ENCODE results near the gene ZBTB7C. TPM values are rescaled to one million over a fixed set of nuclear protein-coding genes. Genes with fewer than 3 reads are reported as not detected.

The ZBTB7C gene
- total RNA-seq, 2 experiments from 2014 or later = 0.05 TPM; not detected in 1

DNA sequence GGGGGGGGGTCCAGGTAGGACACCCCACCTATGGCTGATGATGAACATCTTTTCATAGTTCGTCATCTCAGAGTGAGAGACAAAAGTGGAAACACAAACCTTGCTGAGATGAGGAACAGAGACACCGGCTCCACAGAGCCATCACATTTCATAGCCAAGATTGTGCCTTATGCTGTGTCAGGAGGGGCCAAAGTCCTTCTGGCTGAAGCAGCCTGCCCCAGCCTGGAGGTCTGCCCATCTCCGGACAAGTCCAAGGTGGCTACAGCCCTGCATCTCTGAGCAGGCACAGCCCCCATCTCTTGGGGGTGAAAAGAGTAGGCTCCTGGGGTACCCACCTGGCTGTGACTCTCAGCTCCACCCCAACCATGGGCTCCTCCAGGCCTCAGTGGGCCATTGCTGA, 70.3 kb downstream of the ZBTB7C start:
- peaks cover 3% of the 10 kb centered on the region for H3K27me3 Mint-ChIP-seq
- intact Hi-C loops (cut with micrococcal nuclease) = no loop called here
- no peaks in the 10 kb centered on the region for H3K36me3 Mint-ChIP-seq
- CTCF ChIA-PET = no interaction called here
- POLR2A ChIA-PET = no interaction called here
- no peaks in the 10 kb centered on the region for H3K4me1 Mint-ChIP-seq (ENCODE audit: low read depth)
- DNase-seq = no peak
- no peaks in the 10 kb centered on the region for H3K9me3 Mint-ChIP-seq
- no peak overlapping the region for H3K4me3 Mint-ChIP-seq
- no peak overlapping the region for H3K27ac Mint-ChIP-seq

DNA sequence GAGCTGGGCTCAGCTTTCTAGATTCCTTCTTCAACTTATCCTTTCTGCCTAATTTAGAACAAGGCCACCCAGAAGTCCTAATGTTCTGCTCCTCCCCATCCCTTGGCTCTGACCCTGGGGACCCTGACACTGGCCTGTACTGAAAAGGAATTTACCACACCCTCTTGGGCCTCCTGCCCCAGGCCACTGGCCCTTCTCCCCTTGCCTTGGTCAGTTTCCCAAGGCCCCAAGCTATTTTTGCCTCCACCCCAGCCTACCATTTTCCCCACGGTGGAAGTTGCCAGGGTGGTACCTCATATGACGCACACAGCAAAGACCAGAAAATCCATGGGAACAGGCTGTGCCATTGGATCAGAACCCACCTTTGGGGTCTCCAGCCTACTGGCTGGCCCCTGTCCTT, 72.1 kb downstream of the ZBTB7C start:
- Mint-ChIP-seq H3K27ac (no peak overlapping the region), H3K27me3 (peaks cover 7% of the 10 kb centered on the region), H3K9me3 (no peaks in the 10 kb centered on the region), H3K4me3 (no peak overlapping the region), H3K36me3 (no peaks in the 10 kb centered on the region), H3K4me1 (ENCODE audit: low read depth) (no peaks in the 10 kb centered on the region)
- DNase-seq = no peak
- intact Hi-C loops (cut with micrococcal nuclease) = no loop called here
- POLR2A ChIA-PET = no interaction called here
- CTCF ChIA-PET = no interaction called here

DNA sequence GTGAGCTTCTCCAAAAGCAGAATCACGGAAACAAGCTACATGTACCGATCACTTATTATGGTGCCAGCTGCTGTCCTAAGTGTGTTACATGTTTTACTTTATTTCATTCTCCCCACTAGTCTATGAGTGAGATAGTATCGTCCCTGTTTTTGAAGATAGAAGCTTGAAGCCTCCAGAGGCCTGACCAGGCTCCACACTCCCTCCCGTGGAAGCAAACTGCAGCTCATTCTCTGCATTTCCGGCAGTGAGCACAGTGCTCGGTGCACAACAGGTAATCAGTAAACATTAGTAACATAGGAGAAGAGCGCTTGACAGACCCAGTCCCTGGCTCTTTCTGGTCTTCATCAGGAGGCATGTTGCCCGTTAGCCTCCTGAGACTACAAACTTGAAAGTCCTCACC, 72.9 kb downstream of the ZBTB7C start:
- POLR2A ChIA-PET = no interaction called here
- Mint-ChIP-seq H3K9me3 (no peaks in the 10 kb centered on the region), H3K4me3 (no peak overlapping the region), H3K27me3 (peaks cover 8% of the 10 kb centered on the region), H3K27ac (no peak overlapping the region), H3K36me3 (no peaks in the 10 kb centered on the region), H3K4me1 (ENCODE audit: low read depth) (no peaks in the 10 kb centered on the region)
- CTCF ChIA-PET = no interaction called here
- intact Hi-C loops (cut with micrococcal nuclease) = no loop called here
- no peak for DNase-seq

DNA sequence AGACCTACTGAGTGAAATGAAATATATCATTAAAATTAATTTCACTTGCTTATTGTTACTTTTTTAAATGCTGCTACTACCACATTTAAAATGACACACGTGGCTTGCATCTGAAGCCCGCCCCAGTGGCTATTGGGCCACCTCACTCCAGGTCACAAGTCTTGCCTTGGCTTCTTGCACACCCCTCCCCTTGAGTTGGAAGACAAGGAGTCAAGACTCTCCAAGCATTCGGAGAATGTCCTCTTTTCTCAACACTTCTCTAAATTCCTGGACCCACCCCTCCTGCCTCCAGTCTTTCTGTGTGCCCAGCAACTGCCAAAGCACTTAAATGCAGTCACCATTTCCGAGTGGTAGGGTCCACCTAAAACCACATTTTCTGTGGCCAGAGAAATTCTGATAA, 73.4 kb downstream of the ZBTB7C start:
- Mint-ChIP-seq H3K4me3 (no peak overlapping the region), H3K9me3 (no peaks in the 10 kb centered on the region), H3K27ac (no peak overlapping the region), H3K36me3 (no peaks in the 10 kb centered on the region), H3K4me1 (ENCODE audit: low read depth) (no peaks in the 10 kb centered on the region), H3K27me3 (peaks cover 8% of the 10 kb centered on the region)
- CTCF ChIA-PET = no interaction called here
- intact Hi-C loops (cut with micrococcal nuclease) = no loop called here
- POLR2A ChIA-PET = no interaction called here
- no peak for DNase-seq

DNA sequence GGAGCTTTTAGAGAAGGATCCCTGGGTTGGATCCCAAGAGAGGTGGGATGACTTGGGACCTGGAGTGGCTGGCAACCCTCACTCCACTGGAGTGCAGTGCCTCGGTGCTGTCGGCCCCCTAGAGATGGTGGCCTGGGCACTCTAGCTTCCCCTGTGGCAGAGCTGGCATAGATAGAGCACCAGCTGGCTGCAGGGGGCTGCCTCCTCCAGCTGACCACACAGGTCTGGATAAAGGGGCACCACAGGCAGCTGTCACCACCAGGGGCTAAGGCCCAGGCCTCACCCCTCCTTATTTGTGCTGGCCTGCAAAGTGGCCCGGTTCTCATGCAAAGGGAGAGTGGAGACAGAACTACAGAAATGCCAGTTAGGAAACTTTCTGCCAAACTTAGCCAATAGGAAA, 74.3 kb downstream of the ZBTB7C start:
- Mint-ChIP-seq H3K27ac (no peak overlapping the region), H3K9me3 (no peaks in the 10 kb centered on the region), H3K4me1 (ENCODE audit: low read depth) (no peaks in the 10 kb centered on the region), H3K36me3 (no peaks in the 10 kb centered on the region), H3K4me3 (no peak overlapping the region), H3K27me3 (peaks cover 8% of the 10 kb centered on the region)
- ChIA-PET CTCF (no interaction called here), POLR2A (no interaction called here)
- intact Hi-C loops (cut with micrococcal nuclease) = no loop called here
- DNase-seq = no peak

DNA sequence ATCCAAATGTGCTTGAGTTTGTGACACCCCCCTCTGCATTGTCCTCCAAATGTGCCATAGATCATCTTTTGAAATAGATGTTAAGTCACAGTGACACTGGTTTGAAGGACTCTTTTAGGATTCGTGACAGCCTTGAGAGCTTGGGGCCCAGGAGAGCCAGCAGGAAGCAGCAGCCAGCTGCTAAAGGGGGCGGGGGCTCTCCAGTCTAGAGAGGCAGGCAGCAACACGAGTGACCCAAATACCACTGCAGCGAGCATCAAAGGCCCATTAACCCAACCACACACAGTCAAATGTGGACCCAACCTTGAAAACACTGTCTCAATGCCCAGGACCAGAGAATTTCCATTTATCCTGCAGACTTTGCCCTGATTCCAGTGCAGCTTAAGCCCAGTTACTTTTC, 75.6 kb downstream of the ZBTB7C start:
- ChIA-PET CTCF (no interaction called here), POLR2A (no interaction called here)
- Mint-ChIP-seq H3K36me3 (no peaks in the 10 kb centered on the region), H3K9me3 (no peaks in the 10 kb centered on the region), H3K27me3 (peaks cover 8% of the 10 kb centered on the region), H3K27ac (no peak overlapping the region), H3K4me1 (ENCODE audit: low read depth) (no peaks in the 10 kb centered on the region), H3K4me3 (no peak overlapping the region)
- DNase-seq = no peak
- intact Hi-C loops (cut with micrococcal nuclease) = no loop called here

DNA sequence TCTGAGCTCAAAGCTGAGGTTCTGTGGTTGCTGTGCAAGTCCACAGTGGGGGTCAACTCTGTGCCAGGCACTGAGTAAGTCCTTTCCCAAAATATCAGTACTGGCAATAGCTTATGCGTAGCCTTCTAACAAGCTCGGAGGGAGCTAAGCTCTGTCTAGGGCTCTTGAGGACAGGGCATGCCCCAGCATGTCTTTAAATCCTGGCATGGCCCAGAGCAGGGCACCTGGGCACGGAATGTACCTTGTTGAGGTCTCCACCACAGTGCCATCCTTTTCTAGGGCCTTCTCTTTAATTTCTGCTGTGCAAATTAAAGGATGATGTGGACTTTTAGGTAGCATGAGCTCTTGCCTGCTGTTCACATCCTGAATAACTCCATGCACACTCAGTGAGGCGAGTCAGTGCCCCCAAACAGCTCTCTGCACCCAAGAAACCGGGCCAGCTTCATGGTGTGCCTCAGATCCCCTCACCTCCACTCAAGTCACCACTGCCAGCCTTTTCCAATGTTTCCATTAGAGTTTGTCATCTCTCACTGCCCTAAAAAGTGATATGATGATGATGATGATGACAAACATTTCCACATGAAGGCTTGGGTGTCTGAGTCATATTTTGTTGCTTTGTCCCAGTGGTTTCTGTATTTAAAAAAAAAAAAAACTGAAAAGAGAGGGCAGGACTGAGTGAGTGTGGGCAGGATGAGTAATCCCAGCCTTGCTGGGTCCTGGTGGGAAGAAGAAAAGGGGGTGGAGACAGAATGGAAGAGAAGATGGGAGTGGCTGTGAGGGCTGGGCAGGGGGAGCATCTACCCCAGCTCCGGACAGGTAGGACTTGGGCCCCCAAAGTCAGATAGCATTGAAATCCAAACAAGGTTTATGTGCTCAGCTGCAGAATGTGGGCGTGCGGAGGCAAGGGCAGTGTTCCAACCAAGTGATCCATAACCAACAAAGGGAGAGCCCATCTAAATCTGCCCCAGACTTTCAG, 78.9 kb downstream of the ZBTB7C start:
- CTCF ChIA-PET = no interaction called here
- POLR2A ChIA-PET = no interaction called here
- Mint-ChIP-seq H3K9me3 (no peaks in the 10 kb centered on the region), H3K27me3 (peaks cover 8% of the 10 kb centered on the region), H3K4me3 (no peak overlapping the region), H3K27ac (no peak overlapping the region), H3K4me1 (ENCODE audit: low read depth) (no peaks in the 10 kb centered on the region), H3K36me3 (no peaks in the 10 kb centered on the region)
- intact Hi-C loops (cut with micrococcal nuclease) = no loop called here
- no peak for DNase-seq

DNA sequence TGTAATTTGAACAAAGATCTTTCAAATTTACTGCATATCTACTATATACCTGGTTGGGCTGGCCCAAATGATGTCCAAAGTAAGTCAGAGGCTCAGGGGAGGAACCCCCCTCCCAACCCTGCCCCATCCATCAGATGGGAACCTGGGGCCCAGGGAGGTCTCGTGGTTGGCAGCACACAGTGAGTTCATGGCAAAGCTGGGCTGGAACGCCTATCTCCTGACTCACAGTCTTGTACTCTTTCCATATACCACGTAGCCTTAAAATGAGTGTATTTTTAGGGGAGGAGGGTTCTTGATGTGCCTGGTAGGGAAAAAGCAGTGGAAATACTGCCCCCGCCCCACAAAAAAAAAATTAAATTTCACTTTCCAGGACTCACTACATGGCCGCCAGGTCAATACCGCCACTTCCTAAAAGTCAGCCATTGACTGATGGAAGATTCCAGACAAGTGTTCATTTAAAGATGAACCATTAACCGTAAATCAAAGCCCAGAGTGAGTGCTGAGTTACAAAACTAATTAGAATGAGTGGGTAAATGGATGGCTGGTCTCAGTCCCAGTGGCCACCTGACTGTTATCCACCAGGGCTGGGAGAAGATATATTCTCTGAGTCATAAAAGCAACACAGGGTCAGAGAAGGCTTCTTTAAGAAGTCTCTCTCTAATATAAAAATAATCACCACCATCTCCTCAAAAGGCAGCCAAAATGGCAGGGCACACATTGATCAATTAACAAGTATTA, 80.5 kb downstream of the ZBTB7C start:
- H3K27me3 Mint-ChIP-seq = peaks cover 4% of the 10 kb centered on the region
- H3K36me3 Mint-ChIP-seq = no peaks in the 10 kb centered on the region
- ChIA-PET POLR2A (no interaction called here), CTCF (interaction anchor here (0.6 kb wide), 1 partner anchor 117 kb away, joined by 3 read pairs; no protein-coding TSS in a partner anchor)
- DNase-seq = no peak
- H3K9me3 Mint-ChIP-seq = no peaks in the 10 kb centered on the region
- H3K4me1 Mint-ChIP-seq (ENCODE audit: low read depth) = no peaks in the 10 kb centered on the region
- no peak overlapping the region for H3K4me3 Mint-ChIP-seq
- no peak overlapping the region for H3K27ac Mint-ChIP-seq
- intact Hi-C loops (cut with micrococcal nuclease) = no loop called here

DNA sequence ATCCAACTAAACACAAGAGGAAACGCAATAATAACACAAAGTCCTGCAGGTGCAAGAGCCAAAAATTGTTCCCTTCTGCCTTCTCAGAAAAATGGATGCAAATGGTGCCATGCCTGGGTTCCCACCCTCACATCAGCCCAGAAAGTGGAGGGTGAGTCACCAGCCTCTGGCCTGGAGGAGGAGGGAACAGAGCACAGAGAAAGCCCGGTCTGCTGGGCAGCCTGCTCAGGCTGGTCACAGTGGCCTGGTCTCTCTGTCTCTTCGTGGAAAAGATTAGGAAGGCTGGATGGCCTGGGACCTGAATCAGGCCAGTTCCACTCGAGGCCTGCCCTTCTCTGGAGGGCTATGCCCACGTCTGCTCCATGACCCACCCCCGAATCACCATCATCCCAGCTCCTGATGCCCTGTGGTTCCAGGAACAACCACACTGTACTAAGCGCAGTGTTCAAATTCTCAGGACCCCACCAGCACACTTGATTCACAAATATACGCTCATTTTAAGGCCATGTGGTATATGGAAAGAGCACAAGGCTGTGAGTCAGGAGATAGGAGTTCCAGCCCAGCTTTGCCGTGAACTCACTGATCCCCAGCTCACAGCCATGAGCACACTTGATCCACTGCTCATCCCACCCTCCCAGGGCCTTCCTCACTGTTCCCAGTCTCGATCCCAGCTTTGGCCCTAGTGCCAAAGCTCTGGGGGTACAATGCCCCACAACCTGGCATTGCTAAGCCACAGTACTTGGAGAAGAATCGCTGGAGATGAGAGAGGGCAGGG, 82.1 kb downstream of the ZBTB7C start:
- Mint-ChIP-seq H3K9me3 (no peaks in the 10 kb centered on the region), H3K4me3 (no peak overlapping the region), H3K36me3 (no peaks in the 10 kb centered on the region), H3K27ac (no peak overlapping the region), H3K27me3 (peaks cover under 1% of the 10 kb centered on the region), H3K4me1 (ENCODE audit: low read depth) (no peaks in the 10 kb centered on the region)
- intact Hi-C loops (cut with micrococcal nuclease) = no loop called here
- ChIA-PET CTCF (no interaction called here), POLR2A (no interaction called here)
- no peak for DNase-seq

DNA sequence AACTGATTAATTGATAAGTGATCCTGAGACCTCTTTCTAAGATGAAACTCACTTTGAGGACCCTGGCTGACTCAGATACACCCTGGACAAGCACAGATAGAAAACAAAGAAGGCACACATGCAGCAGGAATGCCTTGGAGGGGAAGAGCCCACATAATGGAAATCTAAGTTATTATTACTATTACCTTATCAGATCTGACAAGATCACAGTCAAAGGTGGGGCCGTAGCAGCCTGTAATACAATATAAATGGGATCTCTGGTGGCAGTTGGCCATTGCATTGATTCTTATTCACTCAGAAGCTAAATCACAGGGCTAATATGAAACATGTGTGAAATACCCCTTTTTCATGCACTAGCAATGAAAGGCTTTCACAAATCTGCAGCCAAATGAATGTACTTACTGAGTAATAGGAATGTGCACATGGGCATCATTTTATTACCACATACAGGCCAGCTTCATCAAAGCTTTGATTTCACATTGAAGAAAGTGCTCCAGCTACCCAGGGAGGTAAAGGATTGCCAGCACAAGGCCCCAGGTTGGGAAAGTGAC, 84.0 kb downstream of the ZBTB7C start:
- H3K36me3 Mint-ChIP-seq = no peaks in the 10 kb centered on the region
- H3K4me3 Mint-ChIP-seq = no peak overlapping the region
- H3K9me3 Mint-ChIP-seq = no peaks in the 10 kb centered on the region
- no peaks in the 10 kb centered on the region for H3K27me3 Mint-ChIP-seq
- no peak overlapping the region for H3K27ac Mint-ChIP-seq
- ChIA-PET POLR2A (no interaction called here), CTCF (interaction anchor here (0.6 kb wide), 1 partner anchor 552 kb away, joined by 3 read pairs; no protein-coding TSS in a partner anchor)
- no peak for DNase-seq
- no peaks in the 10 kb centered on the region for H3K4me1 Mint-ChIP-seq (ENCODE audit: low read depth)
- intact Hi-C loops (cut with micrococcal nuclease) = no loop called here

DNA sequence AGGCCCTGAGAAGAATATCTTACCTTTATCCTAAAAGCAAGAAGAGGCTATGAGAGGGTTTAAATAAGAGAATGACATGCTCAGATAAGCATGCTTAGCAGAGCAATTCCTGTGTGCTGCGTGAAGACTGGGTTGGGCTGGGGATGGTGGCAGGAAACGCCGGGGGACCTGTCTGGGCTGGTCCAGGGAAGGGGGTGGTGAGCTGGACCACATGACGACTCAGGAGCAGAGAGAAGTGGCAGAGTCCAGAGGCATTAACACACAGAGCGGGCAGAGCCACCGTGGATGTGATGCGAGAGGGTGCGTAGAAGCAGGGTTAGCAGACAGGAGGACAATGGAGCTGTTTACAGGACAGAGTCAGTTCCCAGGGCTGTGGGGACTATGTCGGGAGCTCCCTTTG, 84.5 kb downstream of the ZBTB7C start:
- no peak for DNase-seq
- intact Hi-C loops (cut with micrococcal nuclease) = no loop called here
- no peaks in the 10 kb centered on the region for H3K9me3 Mint-ChIP-seq
- H3K4me1 Mint-ChIP-seq (ENCODE audit: low read depth) = no peaks in the 10 kb centered on the region
- no peak overlapping the region for H3K4me3 Mint-ChIP-seq
- no peaks in the 10 kb centered on the region for H3K36me3 Mint-ChIP-seq
- no peak overlapping the region for H3K27ac Mint-ChIP-seq
- ChIA-PET CTCF (interaction anchor here (0.6 kb wide), 1 partner anchor 552 kb away, joined by 3 read pairs; no protein-coding TSS in a partner anchor), POLR2A (no interaction called here)
- H3K27me3 Mint-ChIP-seq = no peaks in the 10 kb centered on the region

DNA sequence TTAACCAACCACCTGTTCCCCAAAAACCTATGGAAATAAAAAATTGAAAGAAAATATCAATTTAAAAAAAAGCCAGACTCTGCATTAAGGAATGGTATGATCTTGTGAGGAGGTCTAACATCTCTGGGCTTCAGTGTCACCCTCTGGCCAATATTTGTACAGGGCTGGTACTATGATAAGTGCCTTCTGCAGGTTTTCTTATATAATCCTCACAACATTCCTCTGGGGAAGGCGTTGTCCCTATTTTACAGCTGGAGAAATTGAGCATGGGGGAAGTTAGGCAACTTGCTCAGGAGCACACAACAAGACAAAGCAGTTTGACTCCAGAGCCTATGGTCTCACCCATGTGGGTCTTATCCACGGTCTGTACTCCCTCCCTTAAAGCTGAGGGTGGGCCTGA, 86.0 kb downstream of the ZBTB7C start:
- Mint-ChIP-seq H3K4me1 (ENCODE audit: low read depth) (no peaks in the 10 kb centered on the region), H3K36me3 (no peaks in the 10 kb centered on the region), H3K9me3 (no peaks in the 10 kb centered on the region), H3K27me3 (no peaks in the 10 kb centered on the region), H3K4me3 (no peak overlapping the region), H3K27ac (no peak overlapping the region)
- CTCF ChIA-PET = no interaction called here
- intact Hi-C loops (cut with micrococcal nuclease) = no loop called here
- POLR2A ChIA-PET = no interaction called here
- no peak for DNase-seq
